Natural killer cell (primary cell): ENCODE results near the gene LEPROT. TPM values are rescaled to one million over a fixed set of nuclear protein-coding genes. Genes with fewer than 3 reads are reported as not detected.

ENCODE experiments used
- ATAC-seq, 3 donors: fragments of 150-1000 bp in 2 of 3; fragments of 200-7000 bp in 1 of 3; cut with Tn5 transposase; 1 replicate in 1 of 3; 2 replicates in 2 of 3; pipeline ENCODE4 v1.10.0; 2021; ENCODE audit warnings: mild to moderate bottlenecking in 2 of 3, moderate library complexity in 2 of 3
- DNase-seq, 2 donors: peaks; one replicate each; pipeline versions ENCODE4 v3.0.0 to v3.0.0-alpha.2; 2013 to 2021; ENCODE audit warnings: mixed read lengths in 1 of 2
- H3K27ac ChIP-seq: one replicate; pipeline ENCODE4 v1.5.1; 2013; ENCODE audit warnings: mild to moderate bottlenecking, low read length
- H3K27me3 ChIP-seq: one replicate; pipeline ENCODE4 v1.6.1; 2013; ENCODE audit warnings: low read length; ENCODE audit not compliant: control insufficient read depth, insufficient read depth
- H3K36me3 ChIP-seq: one replicate; pipeline ENCODE4 v1.6.1; 2013; ENCODE audit warnings: low read length; ENCODE audit not compliant: control insufficient read depth, insufficient read depth
- H3K4me1 ChIP-seq: one replicate; pipeline ENCODE4 v1.6.1; 2013; ENCODE audit warnings: low read length; ENCODE audit not compliant: control insufficient read depth, insufficient read depth
- H3K4me3 ChIP-seq: one replicate; pipeline ENCODE4 v1.5.1; 2013; ENCODE audit warnings: low read length
- H3K9me3 ChIP-seq: one replicate; pipeline ENCODE4 v1.6.1; 2013; ENCODE audit warnings: low read length; ENCODE audit not compliant: control insufficient read depth, insufficient read depth
- H3K27ac Mint-ChIP-seq, 2 donors: one replicate each; pipeline ENCODE4 v1.8.0; 2022; ENCODE audit warnings: mild to moderate bottlenecking in 2 of 2, mixed read lengths in 2 of 2, moderate library complexity in 1 of 2
- H3K27me3 Mint-ChIP-seq, 2 donors: one replicate each; pipeline ENCODE4 v1.8.0; 2022; ENCODE audit warnings: low read depth in 2 of 2, mixed read lengths in 2 of 2
- H3K36me3 Mint-ChIP-seq: one replicate; pipeline ENCODE4 v1.8.0; 2022; ENCODE audit warnings: mixed read lengths
- H3K4me1 Mint-ChIP-seq, 2 donors: one replicate each; pipeline ENCODE4 v1.8.0; 2022; ENCODE audit warnings: mixed read lengths in 2 of 2
- H3K4me3 Mint-ChIP-seq: one replicate; pipeline ENCODE4 v1.8.0; 2022; ENCODE audit warnings: mild to moderate bottlenecking, moderate library complexity, mixed read lengths
- H3K9me3 Mint-ChIP-seq, 2 donors: one replicate each; pipeline ENCODE4 v1.8.0; 2022; ENCODE audit warnings: mixed read lengths in 2 of 2
- CTCF ChIP-seq: fragments of 200-600 bp; IDR thresholded peaks from one replicate; pipeline ENCODE4 v1.8.0; 2022; ENCODE audit warnings: antibody characterized with exemption
- WGBS: methylation state at CpG from one replicate; pipeline ENCODE4 v1.1.7; 2013; ENCODE audit warnings: missing lambda C conversion rate; ENCODE audit not compliant: insufficient coverage; 5-methylcytosine and 5-hydroxymethylcytosine counted together
- intact Hi-C: fragments of 100-400 bp; cut with micrococcal nuclease; formaldehyde crosslinking; loops from one replicate; pipeline ENCODE4 v1.14.2; 2022
- total RNA-seq, 4 donors: library from RNA; stranded (reverse); fragments of 120-200 nt in 1 of 4; gene quantifications; one replicate each; pipeline versions ENCODE4 v1.2.3 to v1.2.4, GENCODE V29; 2013 to 2022

Gene LEPROT
- total RNA-seq, 3 donors from 2014 or later (not counting 1 experiment from before 2014, with no cell fraction given), result 18.1 to 33.0 (median 20.3) TPM

GRCh38 chr1:65440322-65440900 lies 19.9 kb downstream of the LEPROT start:
- no peaks in the 10 kb centered on the region for H3K36me3 ChIP-seq
- no peaks in the 10 kb centered on the region for H3K9me3 ChIP-seq
- TF ChIP-seq CTCF, result no peak
- no peak overlapping the region for H3K4me3 Mint-ChIP-seq
- H3K27me3 ChIP-seq, result no peaks in the 10 kb centered on the region
- H3K27me3 Mint-ChIP-seq, result no peaks in the 10 kb centered on the region
- no peaks in the 10 kb centered on the region for H3K9me3 Mint-ChIP-seq
- H3K27ac Mint-ChIP-seq, result no peak overlapping the region
- no peak overlapping the region for H3K4me3 ChIP-seq
- DNase-seq (no peak), ATAC-seq (no peak)
- H3K27ac ChIP-seq, result no peak overlapping the region
- H3K4me1 ChIP-seq, result no peaks in the 10 kb centered on the region
- no peaks in the 10 kb centered on the region for H3K4me1 Mint-ChIP-seq
- no peaks in the 10 kb centered on the region for H3K36me3 Mint-ChIP-seq
- intact Hi-C loops, result no loop called here
- 85% methylated on average over 11 of the region's 12 CpGs for WGBS

- Mint-ChIP-seq H3K27me3 (no peaks in the 10 kb centered on the region), H3K4me1 (no peaks in the 10 kb centered on the region), H3K27ac (no peak overlapping the region), H3K9me3 (no peaks in the 10 kb centered on the region), H3K4me3 (no peak overlapping the region), H3K36me3 (no peaks in the 10 kb centered on the region)
- TF ChIP-seq CTCF, result no peak
- WGBS, result 88% methylated on average over 1 of the region's 1 CpG
- no peak for ATAC-seq
- Histone ChIP-seq H3K27ac (no peak overlapping the region), H3K27me3 (no peaks in the 10 kb centered on the region), H3K4me3 (no peak overlapping the region), H3K9me3 (no peaks in the 10 kb centered on the region), H3K4me1 (no peaks in the 10 kb centered on the region), H3K36me3 (no peaks in the 10 kb centered on the region)
- DNase-seq, result no peak
- intact Hi-C loops, result no loop called here
These were observed 20.4 kb downstream of the LEPROT start for GRCh38 chr1:65440915-65441314.

GRCh38 chr1:65441464-65441863 lies 21.0 kb downstream of the LEPROT start:
- Mint-ChIP-seq H3K9me3 (no peaks in the 10 kb centered on the region), H3K4me1 (no peaks in the 10 kb centered on the region), H3K36me3 (no peaks in the 10 kb centered on the region), H3K27me3 (no peaks in the 10 kb centered on the region), H3K4me3 (no peak overlapping the region), H3K27ac (no peak overlapping the region)
- H3K27me3 ChIP-seq, result no peaks in the 10 kb centered on the region
- no peak overlapping the region for H3K27ac ChIP-seq
- intact Hi-C loops, result no loop called here
- H3K9me3 ChIP-seq, result no peaks in the 10 kb centered on the region
- 93% methylated on average over 3 of the region's 3 CpGs for WGBS
- TF ChIP-seq CTCF, result no peak
- DNase-seq (no peak), ATAC-seq (no peak)
- H3K4me1 ChIP-seq, result no peaks in the 10 kb centered on the region
- no peaks in the 10 kb centered on the region for H3K36me3 ChIP-seq
- no peak overlapping the region for H3K4me3 ChIP-seq

- ATAC-seq, result no peak
- H3K4me3 Mint-ChIP-seq, result no peak overlapping the region
- no peak for DNase-seq
- H3K4me3 ChIP-seq, result no peak overlapping the region
- no peaks in the 10 kb centered on the region for H3K9me3 ChIP-seq
- H3K36me3 ChIP-seq, result no peaks in the 10 kb centered on the region
- intact Hi-C loops, result no loop called here
- H3K27me3 Mint-ChIP-seq, result no peaks in the 10 kb centered on the region
- H3K27ac ChIP-seq, result no peak overlapping the region
- H3K36me3 Mint-ChIP-seq, result no peaks in the 10 kb centered on the region
- no peak overlapping the region for H3K27ac Mint-ChIP-seq
- no peak for TF ChIP-seq CTCF
- no peaks in the 10 kb centered on the region for H3K9me3 Mint-ChIP-seq
- H3K4me1 ChIP-seq, result no peaks in the 10 kb centered on the region
- no peaks in the 10 kb centered on the region for H3K4me1 Mint-ChIP-seq
- no peaks in the 10 kb centered on the region for H3K27me3 ChIP-seq
- 100% methylated on average over 1 of the region's 1 CpG for WGBS
These were observed 22.0 kb downstream of the LEPROT start for GRCh38 chr1:65442442-65442841.
